GM18868 (cell line): ENCODE results near the gene YTHDC1.
"Not testable (repeated sequence)": the region's sequence is repeated elsewhere in the genome, so short reads cannot be mapped to it uniquely, and the experiment has no call there.

ENCODE experiments used
- ATAC-seq: cut with Tn5 transposase; IDR thresholded peaks from one replicate; pipeline ENCODE4 v1.9.1; 2021; ENCODE audit warnings: mild to moderate bottlenecking, moderate library complexity; ENCODE audit not compliant: unreplicated experiment

YTHDC1 gene

GRCh38 chr4:68349649-68350360 lies at the start of gene YTHDC1:
TSS of gene YTHDC1 (minus strand) at chr4:68350090. CDS start at chr4:68349753, 337 bp downstream.
- peak; percentile 96 for ATAC-seq

GRCh38 chr4:68399306-68399705 lies 49.4 kb upstream of the YTHDC1 start:
- ATAC-seq, result no peak

GRCh38 chr4:68396756-68397155 lies 46.9 kb upstream of the YTHDC1 start:
- no peak for ATAC-seq

GRCh38 chr4:68391436-68391835 lies 41.5 kb upstream of the YTHDC1 start:
- no peak for ATAC-seq

GRCh38 chr4:68390205-68390935 lies 40.5 kb upstream of the YTHDC1 start:
- ATAC-seq, result no peak

GRCh38 chr4:68389386-68389913 lies 39.6 kb upstream of the YTHDC1 start:
- ATAC-seq, result not testable (repeated sequence)

- ATAC-seq, result no peak
Observed at GRCh38 chr4:68388347-68388865, 38.5 kb upstream of the YTHDC1 start.

- ATAC-seq, result no peak
Observed at GRCh38 chr4:68385267-68385666, 35.4 kb upstream of the YTHDC1 start.

GRCh38 chr4:68383115-68383514 lies 33.2 kb upstream of the YTHDC1 start:
- ATAC-seq, result no peak

GRCh38 chr4:68378226-68378625 lies 28.3 kb upstream of the YTHDC1 start:
- no peak for ATAC-seq

- ATAC-seq, result peak; percentile 94
Observed at GRCh38 chr4:68375667-68376559, 26.0 kb upstream of the YTHDC1 start.

GRCh38 chr4:68373513-68373912 lies 23.6 kb upstream of the YTHDC1 start:
- no peak for ATAC-seq

- no peak for ATAC-seq
Observed at GRCh38 chr4:68372588-68372987, 22.7 kb upstream of the YTHDC1 start.

GRCh38 chr4:68369142-68369805 lies 19.4 kb upstream of the YTHDC1 start:
- no peak for ATAC-seq

GRCh38 chr4:68368691-68369131 lies 18.8 kb upstream of the YTHDC1 start:
- ATAC-seq, result no peak

- no peak for ATAC-seq
Observed at GRCh38 chr4:68367835-68368234, 17.9 kb upstream of the YTHDC1 start.

- no peak for ATAC-seq
Observed at GRCh38 chr4:68366600-68366999, 16.7 kb upstream of the YTHDC1 start.

GRCh38 chr4:68365068-68365467 lies 15.2 kb upstream of the YTHDC1 start:
- no peak for ATAC-seq

- ATAC-seq, result no peak
Observed at GRCh38 chr4:68361146-68361589, 11.3 kb upstream of the YTHDC1 start.
